Measurements from ENCODE around the gene SRSF1. TPM values are rescaled to one million over a fixed set of nuclear protein-coding genes. Genes with fewer than 3 reads are reported as not detected.

SRSF1 gene
- total and polyA plus RNA-seq, 2 of the 4 experiments (the other 2 are of a cell fraction): 190 to 357 TPM

- POLR2A ChIA-PET (ENCODE audit: unreplicated experiment): no interaction called here
- no peak overlapping the region for H2BK20ac ChIP-seq (ENCODE audit: low read depth, low read length)
- H3K27me3 ChIP-seq (ENCODE audit: control insufficient read depth, insufficient read depth, low read length): peaks cover 23% of the 10 kb centered on the region
- dilution Hi-C loops (cut with HindIII; ENCODE audit: low sequenced_read_pairs, unreplicated experiment): no loop called here
- no peak overlapping the region for H3K14ac ChIP-seq (replicated peaks; ENCODE audit: low read depth, low read length)
- H3K9me1 ChIP-seq (ENCODE audit: insufficient read depth, low read length): no peaks in the 10 kb centered on the region
- in situ Hi-C loops (cut with MboI; ENCODE audit: low sequenced_read_pairs): no loop called here
- H3K18ac ChIP-seq (ENCODE audit: low read depth, low read length): no peak overlapping the region
- CTCF ChIA-PET: no interaction called here
- H3K9ac ChIP-seq (ENCODE audit: low read depth, low read length): no peak overlapping the region
- no peak overlapping the region for H2BK120ac ChIP-seq (ENCODE audit: low read depth, low read length)
- H4K20me1 ChIP-seq (ENCODE audit: insufficient read depth, low read length): no peaks in the 10 kb centered on the region
- WGBS, 2 experiments (ENCODE audit: extremely low coverage in 2 of 2, insufficient read length in 1 of 2): no CpG with 5 or more reads among the region's 1 CpG
- DNase-seq (no peak), ATAC-seq (ENCODE audit: low read depth) (no peak)
- no peak overlapping the region for H3K56ac ChIP-seq (ENCODE audit: extremely low read depth, insufficient read depth, low read length)
- intact Hi-C loops (cut with micrococcal nuclease): no loop called here
- no peak overlapping the region for H4K91ac ChIP-seq (ENCODE audit: insufficient read depth, low read depth, low read length)
- no peaks in the 10 kb centered on the region for H3K36me3 ChIP-seq (ENCODE audit: control insufficient read depth, insufficient read depth, low read length)
- no peak overlapping the region for H2BK15ac ChIP-seq (ENCODE audit: low read depth, low read length)
- H4K8ac ChIP-seq (ENCODE audit: low read depth in 2 of 2, low read length in 2 of 2): no peak overlapping the region
- H3K79me1 ChIP-seq (ENCODE audit: low read depth in 1 of 2, low read length in 2 of 2): no peaks in the 10 kb centered on the region
- no peaks in the 10 kb centered on the region for H3K4me1 ChIP-seq (ENCODE audit: control insufficient read depth, insufficient read depth, low read length)
- H3K9me3 ChIP-seq (ENCODE audit: control insufficient read depth, insufficient read depth, low read length): no peaks in the 10 kb centered on the region
- H3K27ac ChIP-seq (ENCODE audit: insufficient read depth, low read length): no peak overlapping the region
- H2BK5ac ChIP-seq (ENCODE audit: low read depth, low read length, poor library complexity, severe bottlenecking): no peak overlapping the region
- H4K5ac ChIP-seq (ENCODE audit: low read depth, low read length): no peak overlapping the region
- H2AFZ ChIP-seq (replicated peaks; ENCODE audit: low read length, poor library complexity): no peak overlapping the region
- no peak overlapping the region for H2AK5ac ChIP-seq (ENCODE audit: low read depth, low read length)
- no peak overlapping the region for H3K23ac ChIP-seq (ENCODE audit: low read depth, low read length)
- no TSS peak for BruUV-seq (replicated peaks)
- no peak overlapping the region for H3K4ac ChIP-seq (ENCODE audit: low read depth, low read length)
- H3K4me3 ChIP-seq (ENCODE audit: insufficient read depth, low read depth, low read length): no peak overlapping the region
- no peak overlapping the region for H2AK9ac ChIP-seq (replicated peaks; ENCODE audit: low read depth, low read length, poor library complexity)
- no peak for TF ChIP-seq CEBPB (IDR thresholded peaks at IDR 0.05; ENCODE audit: low read depth, low read length)
- TF ChIP-seq FOS (IDR thresholded peaks at IDR 0.05; ENCODE audit: low read depth, low read length): no peak
- TF ChIP-seq NFE2L2 (IDR thresholded peaks at IDR 0.05; ENCODE audit: low read depth, low read length): no peak
- no peak for TF ChIP-seq ELK1 (IDR thresholded peaks at IDR 0.05; ENCODE audit: borderline replicate concordance, low read depth, low read length)
- TF ChIP-seq MAFK (IDR thresholded peaks at IDR 0.05; ENCODE audit: low read depth, low read length): no peak
- TF ChIP-seq BHLHE40 (IDR thresholded peaks at IDR 0.05; ENCODE audit: low read depth, low read length): no peak
- TF ChIP-seq MXI1 (IDR thresholded peaks at IDR 0.05; ENCODE audit: borderline replicate concordance, low read depth, low read length): no peak
- TF ChIP-seq MAZ (IDR thresholded peaks at IDR 0.05; ENCODE audit: borderline replicate concordance, low read depth, low read length): no peak
- H3K4me2 ChIP-seq (ENCODE audit: low read depth, low read length): no peak overlapping the region
Observed at GRCh38 chr17:58051468-58051867, 44.4 kb upstream of the SRSF1 start.

All from IMR-90 (cell line).